A673 (cell line): ENCODE data around the gene TRIM41. TPM values are rescaled to one million over a fixed set of nuclear protein-coding genes. Genes with fewer than 3 reads are reported as not detected.
A peak's percentile ranks its signal among the peaks of the same experiment; 100 is the strongest.

Source experiments
- BruUV-seq: library from RNA; stranded (reverse); fragments of 400-500 nt; replicated peaks from 2 replicates; lab custom pipeline; 2021; lab: Mats Ljungman, UMichigan
- CTCF ChIA-PET: fragments of 300-600 bp; sonication (Branson Sonifier 250); formaldehyde crosslinking; loops from one replicate; lab custom pipeline; 2022; ENCODE audit warnings: antibody characterized with exemption; lab: Charles Lee
- POLR2A ChIA-PET: fragments of 300-600 bp; sonication (Branson Sonifier 250); formaldehyde crosslinking; loops from one replicate; lab custom pipeline; 2022; ENCODE audit warnings: antibody characterized with exemption; ENCODE audit not compliant: low non-redundant PET; lab: Charles Lee
- DNase-seq: peaks from one replicate; pipeline ENCODE4 v3.0.0-alpha.2; 2015; ENCODE audit warnings: low spot score
- H3K27ac ChIP-seq: fragments of 200-600 bp; sonication (generic); 2 replicates; pipeline ENCODE4 v1.5.1; 2016; ENCODE audit warnings: mixed run types, low read depth, mild to moderate bottlenecking, mixed read lengths, antibody characterized with exemption, low read length; ENCODE audit not compliant: poor library complexity, severe bottlenecking
- H3K27me3 ChIP-seq: fragments of 200-600 bp; sonication (generic); replicated peaks from 2 replicates; pipeline ENCODE4 v1.6.1; 2017; ENCODE audit warnings: mixed run types, low read depth, mild to moderate bottlenecking, mixed read lengths, antibody characterized with exemption, low read length; ENCODE audit not compliant: insufficient read depth, poor library complexity
- H3K36me3 ChIP-seq: fragments of 200-600 bp; sonication (generic); 2 replicates; pipeline ENCODE4 v1.6.1; 2016; ENCODE audit warnings: mixed run types, mild to moderate bottlenecking, mixed read lengths, antibody characterized with exemption, low read length; ENCODE audit not compliant: insufficient read depth, poor library complexity, severe bottlenecking
- H3K4me1 ChIP-seq: fragments of 200-600 bp; sonication (generic); 2 replicates; pipeline ENCODE4 v1.6.1; 2017; ENCODE audit warnings: mixed run types, mild to moderate bottlenecking, mixed read lengths, antibody characterized with exemption, low read length; ENCODE audit not compliant: insufficient read depth, poor library complexity, severe bottlenecking
- H3K4me3 ChIP-seq: fragments of 200-600 bp; sonication (generic); 2 replicates; pipeline ENCODE4 v1.5.1; 2016; ENCODE audit warnings: low read depth, mixed run types, mild to moderate bottlenecking, mixed read lengths, low read length; ENCODE audit not compliant: poor library complexity, severe bottlenecking
- H3K9me3 ChIP-seq: fragments of 200-600 bp; sonication (generic); 2 replicates; pipeline ENCODE4 v1.6.1; 2016; ENCODE audit warnings: mixed run types, low read depth, mild to moderate bottlenecking, mixed read lengths, antibody characterized with exemption, low read length; ENCODE audit not compliant: poor library complexity, severe bottlenecking
- EZH2 ChIP-seq: fragments of 200-600 bp; sonication (generic); IDR thresholded peaks from 2 replicates; pipeline ENCODE4 v1.6.1; 2017; ENCODE audit warnings: borderline replicate concordance, low read depth, mild to moderate bottlenecking, mixed read lengths, antibody characterized with exemption, low read length; ENCODE audit not compliant: poor library complexity, severe bottlenecking
- intact Hi-C: fragments of 100-400 bp; cut with micrococcal nuclease; formaldehyde crosslinking; loops from one replicate; pipeline ENCODE4 v1.10.0; 2022; ENCODE audit not compliant: unreplicated experiment
- total RNA-seq: library from RNA; stranded (reverse); gene quantifications from 2 replicates; pipeline ENCODE4 v1.2.3, GENCODE V29; 2021
- TF ChIP-seq, protein P1 (sequence below): fragments of 300-800, 200-600 bp; sonication (generic); conservative IDR thresholded peaks from 2 replicates; pipeline ENCODE4 v1.5.1; 2017; ENCODE audit warnings: low read depth, mild to moderate bottlenecking, antibody characterized with exemption, low read length, moderate library complexity, mixed read lengths

The TRIM41 gene
- total RNA-seq, 1 experiment from 2014 or later = 24.6 TPM

DNA sequence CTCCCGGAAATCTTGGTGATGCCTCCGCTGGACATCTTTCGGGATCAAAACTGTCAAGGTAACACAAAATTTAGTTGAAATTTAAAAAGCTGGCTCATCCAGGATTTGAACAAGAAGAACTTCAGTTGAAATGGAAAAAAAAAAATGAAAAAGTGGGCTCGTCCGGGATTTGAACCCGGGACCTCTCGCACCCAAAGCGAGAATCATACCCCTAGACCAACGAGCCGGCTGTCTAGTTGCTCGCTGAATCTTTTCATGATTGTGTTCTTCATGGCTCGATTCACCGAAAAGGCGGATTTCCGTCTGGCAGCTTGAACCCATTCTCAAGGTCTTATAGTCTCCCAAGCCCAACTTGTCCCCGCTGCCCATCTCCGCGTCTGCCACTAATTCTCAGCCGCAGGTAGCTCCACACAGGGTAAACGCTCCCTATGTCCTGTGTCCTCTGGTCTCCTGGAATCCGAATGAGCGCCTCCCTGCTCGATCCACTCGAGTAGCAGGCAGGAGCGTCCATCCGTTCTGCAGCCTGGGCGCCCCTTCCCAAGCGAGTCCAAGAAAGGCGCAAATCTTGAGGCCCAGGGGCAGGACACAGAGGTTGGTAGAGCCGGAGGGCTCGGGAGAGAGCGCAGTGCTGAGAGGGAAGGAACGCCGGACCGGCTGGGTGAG lies 34.2 kb upstream of the TRIM41 start:
- peak; percentile 82 for DNase-seq
- TF ChIP-seq EZH2 = no peak
- TF ChIP-seq, protein P1, sequence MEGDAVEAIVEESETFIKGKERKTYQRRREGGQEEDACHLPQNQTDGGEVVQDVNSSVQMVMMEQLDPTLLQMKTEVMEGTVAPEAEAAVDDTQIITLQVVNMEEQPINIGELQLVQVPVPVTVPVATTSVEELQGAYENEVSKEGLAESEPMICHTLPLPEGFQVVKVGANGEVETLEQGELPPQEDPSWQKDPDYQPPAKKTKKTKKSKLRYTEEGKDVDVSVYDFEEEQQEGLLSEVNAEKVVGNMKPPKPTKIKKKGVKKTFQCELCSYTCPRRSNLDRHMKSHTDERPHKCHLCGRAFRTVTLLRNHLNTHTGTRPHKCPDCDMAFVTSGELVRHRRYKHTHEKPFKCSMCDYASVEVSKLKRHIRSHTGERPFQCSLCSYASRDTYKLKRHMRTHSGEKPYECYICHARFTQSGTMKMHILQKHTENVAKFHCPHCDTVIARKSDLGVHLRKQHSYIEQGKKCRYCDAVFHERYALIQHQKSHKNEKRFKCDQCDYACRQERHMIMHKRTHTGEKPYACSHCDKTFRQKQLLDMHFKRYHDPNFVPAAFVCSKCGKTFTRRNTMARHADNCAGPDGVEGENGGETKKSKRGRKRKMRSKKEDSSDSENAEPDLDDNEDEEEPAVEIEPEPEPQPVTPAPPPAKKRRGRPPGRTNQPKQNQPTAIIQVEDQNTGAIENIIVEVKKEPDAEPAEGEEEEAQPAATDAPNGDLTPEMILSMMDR = 0 out of 2 replicates have a peak, but pooled peaks have one; percentile 9

DNA sequence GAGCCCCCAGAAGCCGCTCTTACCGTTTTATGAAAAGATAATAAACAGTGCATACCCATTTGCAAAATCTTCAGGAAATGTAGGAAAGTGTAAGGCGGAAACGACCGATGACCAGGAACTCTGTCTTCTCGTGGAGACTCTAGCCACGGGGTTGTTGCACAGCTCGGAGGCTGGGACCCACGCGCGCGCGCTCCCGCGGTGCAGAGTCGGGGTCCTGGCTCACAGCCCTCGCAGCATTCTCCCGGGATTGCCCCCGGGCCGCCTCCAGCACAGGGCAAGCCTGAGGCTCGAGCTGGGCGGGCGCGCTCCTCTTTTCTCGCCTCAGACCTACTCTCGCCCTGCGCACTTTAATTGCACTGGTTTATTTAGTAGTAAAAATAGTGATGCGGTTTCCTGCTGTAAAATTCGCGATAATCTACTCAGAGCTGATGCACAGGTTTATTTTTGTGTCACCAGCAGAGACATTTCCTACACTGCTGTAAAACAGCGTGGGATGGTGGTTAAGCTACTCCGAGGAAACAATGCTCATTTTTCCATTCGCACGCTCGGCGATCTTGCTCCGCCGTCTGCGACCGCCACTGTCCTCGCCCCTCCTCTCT lies 33.6 kb upstream of the TRIM41 start:
- TF ChIP-seq EZH2 = no peak
- TF ChIP-seq, protein P1 = no peak
- Histone ChIP-seq H3K4me1 (peaks cover 5% of the 10 kb centered on the region), H3K4me3 (peak overlapping the region; percentile 71), H3K27me3 (no peaks in the 10 kb centered on the region), H3K36me3 (no peaks in the 10 kb centered on the region), H3K9me3 (no peaks in the 10 kb centered on the region), H3K27ac (peak overlapping the region; percentile 81)
- DNase-seq = peak; percentile 50
- no TSS peak for BruUV-seq
- POLR2A ChIA-PET = no interaction called here
- intact Hi-C loops = loop anchor here (1.0 kb wide), 1 partner anchor 33 kb away; no protein-coding TSS in a partner anchor
- CTCF ChIA-PET = interaction anchor here (0.6 kb wide), 1 partner anchor 18 kb away, joined by 4 read pairs; no protein-coding TSS in a partner anchor

More for the DNA sequence above, 34.2 kb upstream of the TRIM41 start:
- H3K36me3 ChIP-seq = no peaks in the 10 kb centered on the region
- peaks cover 6% of the 10 kb centered on the region for H3K4me1 ChIP-seq
- ChIA-PET POLR2A (no interaction called here), CTCF (no interaction called here)
- peak overlapping the region; percentile 71 for H3K4me3 ChIP-seq
- intact Hi-C loops = loop anchor here (1.0 kb wide), 2 partner anchors 18 to 33 kb away; no protein-coding TSS in a partner anchor
- peak overlapping the region; percentile 81 for H3K27ac ChIP-seq
- no peaks in the 10 kb centered on the region for H3K9me3 ChIP-seq
- BruUV-seq = no TSS peak
- no peaks in the 10 kb centered on the region for H3K27me3 ChIP-seq

DNA sequence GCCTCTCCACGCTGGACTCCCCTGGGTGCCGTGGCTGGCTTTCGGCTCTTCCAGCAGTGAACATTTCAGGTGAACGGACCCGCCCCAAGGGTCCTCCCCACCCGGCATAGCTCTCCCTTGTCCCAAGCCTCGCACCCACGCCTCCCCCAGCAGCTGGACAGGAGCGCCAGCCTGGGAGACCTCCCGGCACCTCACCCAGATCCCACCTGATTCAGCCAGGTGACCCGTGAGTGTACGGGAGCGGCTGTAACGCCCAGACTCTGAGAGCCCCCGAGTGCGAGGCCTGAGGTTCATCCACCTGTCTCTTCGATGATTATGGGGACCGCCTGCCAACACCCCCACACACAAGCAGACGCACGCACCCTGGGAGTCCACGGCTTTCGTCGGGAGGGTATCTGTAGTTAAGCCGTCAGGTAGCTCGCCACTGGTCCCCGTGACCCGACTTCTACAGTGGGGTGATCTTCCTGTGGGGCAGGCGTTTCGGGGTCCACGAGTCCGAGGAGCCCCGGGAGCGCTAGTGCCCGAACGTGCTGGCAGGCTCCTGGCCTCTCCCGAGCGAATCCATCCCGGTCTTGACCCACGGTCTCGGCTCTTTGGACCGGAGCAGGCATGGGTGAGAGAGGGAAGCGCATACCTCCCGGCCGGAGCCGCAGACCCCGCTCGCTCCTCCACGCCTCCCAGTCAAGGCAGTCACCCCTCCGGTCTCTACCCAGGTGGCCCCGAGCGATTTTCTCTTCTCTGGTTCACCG lies 32.9 kb upstream of the TRIM41 start:
- intact Hi-C loops = loop anchor here (1.0 kb wide), 1 partner anchor 32 kb away; no protein-coding TSS in a partner anchor
- no TSS peak for BruUV-seq
- Histone ChIP-seq H3K27ac (no peak overlapping the region), H3K27me3 (no peaks in the 10 kb centered on the region), H3K36me3 (no peaks in the 10 kb centered on the region), H3K9me3 (no peaks in the 10 kb centered on the region), H3K4me1 (no peaks in the 10 kb centered on the region), H3K4me3 (peak overlapping the region; percentile 71)
- POLR2A ChIA-PET = no interaction called here
- TF ChIP-seq, protein P1 = no peak
- no peak for TF ChIP-seq EZH2
- CTCF ChIA-PET = no interaction called here
- no peak for DNase-seq
